SK-N-SH treated with all-trans-retinoic acid at 6 μM for 48 hours (cell line): ENCODE results near the gene ZNF496.
"Not testable (repeated sequence)": the region's sequence is repeated elsewhere in the genome, so short reads cannot be mapped to it uniquely, and the experiment has no call there.

Experiments used
- ATAC-seq: fragments of 200-7000 bp; cut with Tn5 transposase; 3 replicates; pipeline ENCODE4 v1.9.1; 2020; ENCODE audit warnings: mild to moderate bottlenecking, moderate library complexity
- ARNTL ChIP-seq: fragments of 450-650 bp; formaldehyde crosslinking; IDR thresholded peaks from 2 replicates; pipeline ENCODE4 v1.5.0; 2020; ENCODE audit warnings: low read depth, mild to moderate bottlenecking, moderate library complexity, borderline replicate concordance
- BACH2 ChIP-seq: fragments of 250-450 bp; sonication (Bioruptor Pico); IDR thresholded peaks from 2 replicates; pipeline ENCODE4 v1.9.0; 2021; ENCODE audit warnings: mild to moderate bottlenecking, borderline replicate concordance
- CSDC2 ChIP-seq: fragments of 250-450 bp; sonication (Bioruptor Pico); IDR thresholded peaks from 2 replicates; pipeline ENCODE4 v1.5.0; 2020; ENCODE audit warnings: mild to moderate bottlenecking, moderate library complexity
- ESRRG ChIP-seq: fragments of 250-450 bp; sonication (Bioruptor Pico); IDR thresholded peaks from 2 replicates; pipeline ENCODE4 v1.6.1; 2021; ENCODE audit warnings: mild to moderate bottlenecking
- GLIS3 ChIP-seq: fragments of 250-450 bp; sonication (Bioruptor Pico); IDR thresholded peaks from 2 replicates; pipeline ENCODE4 v1.5.0; 2020; ENCODE audit warnings: mild to moderate bottlenecking, moderate library complexity
- ISL1 ChIP-seq: fragments of 250-450 bp; sonication (Bioruptor Pico); IDR thresholded peaks from 2 replicates; pipeline ENCODE4 v2.1.2; 2022; ENCODE audit warnings: mild to moderate bottlenecking, moderate library complexity
- OSR1 ChIP-seq: fragments of 250-450 bp; sonication (Bioruptor Pico); IDR thresholded peaks from 2 replicates; pipeline ENCODE4 v1.8.0; 2022; ENCODE audit warnings: moderate library complexity, mild to moderate bottlenecking, inconsistent platforms
- PPARA ChIP-seq: fragments of 250-450 bp; sonication (Bioruptor Pico); IDR thresholded peaks from 2 replicates; pipeline ENCODE4 v1.5.0; 2020; ENCODE audit warnings: mild to moderate bottlenecking, borderline replicate concordance
- RARB ChIP-seq: fragments of 250-450 bp; sonication (Bioruptor Pico); IDR thresholded peaks from 2 replicates; pipeline ENCODE4 v1.8.0; 2021; ENCODE audit warnings: mild to moderate bottlenecking, moderate library complexity
- SNAI2 ChIP-seq: fragments of 250-450 bp; sonication (Bioruptor Pico); IDR thresholded peaks from 2 replicates; pipeline ENCODE4 v1.5.0; 2020; ENCODE audit warnings: mild to moderate bottlenecking, moderate library complexity
- TCF4 ChIP-seq: fragments of 250-450 bp; sonication (Bioruptor Pico); IDR thresholded peaks from 2 replicates; pipeline ENCODE4 v1.8.0; 2021; ENCODE audit warnings: mild to moderate bottlenecking, moderate library complexity, borderline replicate concordance
- TSHZ2 ChIP-seq: fragments of 250-450 bp; sonication (Bioruptor Pico); IDR thresholded peaks from 2 replicates; pipeline ENCODE4 v1.5.0; 2020; ENCODE audit warnings: mild to moderate bottlenecking, moderate library complexity
- ZC3H10 ChIP-seq: fragments of 250-450 bp; sonication (Bioruptor Pico); IDR thresholded peaks from 2 replicates; pipeline ENCODE4 v1.5.1; 2021; ENCODE audit warnings: mild to moderate bottlenecking, moderate library complexity
- ZFP3 ChIP-seq: fragments of 250-450 bp; sonication (Bioruptor Pico); IDR thresholded peaks from 2 replicates; pipeline ENCODE4 v1.5.0; 2020; ENCODE audit warnings: mild to moderate bottlenecking, moderate library complexity
- ZFP30 ChIP-seq: fragments of 450-650 bp; formaldehyde crosslinking; IDR thresholded peaks from 2 replicates; pipeline ENCODE4 v1.5.0; 2022; ENCODE audit warnings: mild to moderate bottlenecking, moderate library complexity
- ZNF565 ChIP-seq: fragments of 450-650 bp; formaldehyde crosslinking; conservative IDR thresholded peaks from 2 replicates; pipeline ENCODE4 v1.5.0; 2020; ENCODE audit warnings: low read depth, mild to moderate bottlenecking, moderate library complexity
- ZNF70 ChIP-seq: fragments of 450-650 bp; formaldehyde crosslinking; IDR thresholded peaks from 2 replicates; pipeline ENCODE4 v1.5.0; 2020; ENCODE audit warnings: mild to moderate bottlenecking, moderate library complexity
- ZNF8 ChIP-seq: fragments of 450-650 bp; formaldehyde crosslinking; IDR thresholded peaks from 2 replicates; pipeline ENCODE4 v1.5.0; 2020; ENCODE audit warnings: mild to moderate bottlenecking, moderate library complexity
- TF ChIP-seq, protein P1 (sequence below): fragments of 250-450 bp; sonication (Bioruptor Pico); IDR thresholded peaks from 2 replicates; pipeline ENCODE4 v1.8.0; 2020; ENCODE audit warnings: mild to moderate bottlenecking, moderate library complexity, borderline replicate concordance
- TF ChIP-seq, protein P2 (sequence below): fragments of 250-450 bp; sonication (Bioruptor Pico); IDR thresholded peaks from 2 replicates; pipeline ENCODE4 v1.8.0; 2021; ENCODE audit warnings: low read depth, mild to moderate bottlenecking, moderate library complexity, borderline replicate concordance
- TF ChIP-seq, protein P3 (sequence below): fragments of 250-450 bp; sonication (Bioruptor Pico); IDR thresholded peaks from 2 replicates; pipeline ENCODE4 v1.5.1; 2020; ENCODE audit warnings: low read depth, mild to moderate bottlenecking, moderate library complexity

The ZNF496 gene

DNA sequence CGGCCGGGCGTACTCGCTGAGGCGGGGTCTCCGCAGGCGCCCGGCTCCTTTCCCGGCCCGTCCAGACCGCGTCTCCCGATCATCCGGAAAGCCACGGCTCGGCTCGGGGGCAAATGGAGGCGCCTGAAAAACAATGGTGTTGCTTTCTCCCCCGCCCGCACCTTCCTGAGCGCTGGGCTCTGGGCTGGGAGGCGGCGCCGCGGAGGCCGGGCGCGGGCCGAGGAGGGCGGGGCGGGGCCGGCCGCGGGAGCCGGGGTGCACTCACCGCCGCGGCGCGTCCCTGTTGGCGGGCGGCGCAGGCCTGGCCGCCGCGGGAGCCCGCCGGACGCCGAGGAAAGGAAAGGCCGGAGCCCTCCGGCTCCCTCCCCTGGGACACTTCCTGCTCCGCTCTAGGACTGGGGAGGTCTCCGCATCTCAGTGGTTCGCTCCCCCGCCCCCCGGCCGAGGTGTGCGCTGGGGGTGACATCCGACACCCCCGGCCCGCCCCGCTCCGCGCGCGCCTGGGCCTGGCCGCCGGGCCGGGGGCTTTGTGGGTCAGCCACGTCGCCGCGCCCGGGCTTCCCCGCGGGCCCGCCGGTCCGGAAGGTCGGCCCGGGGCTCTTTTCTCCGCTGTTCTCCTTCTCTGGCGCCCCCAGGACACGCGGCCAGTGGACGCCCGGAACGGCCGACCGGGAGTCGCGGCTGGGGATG lies at the start of gene ZNF496:
Gene ZNF496, minus strand, starts transcription at position 343 of the 690 bp plus-strand sequence. CDS start 2,289 bp downstream, outside the sequence.
- TF ChIP-seq ZFP3 (CRISPR knock-in tag), result no peak
- TF ChIP-seq TSHZ2 (CRISPR knock-in tag), result no peak
- TF ChIP-seq BACH2 (CRISPR knock-in tag), result no peak
- no peak for TF ChIP-seq ZNF70 (CRISPR knock-in tag)
- TF ChIP-seq, protein P1, sequence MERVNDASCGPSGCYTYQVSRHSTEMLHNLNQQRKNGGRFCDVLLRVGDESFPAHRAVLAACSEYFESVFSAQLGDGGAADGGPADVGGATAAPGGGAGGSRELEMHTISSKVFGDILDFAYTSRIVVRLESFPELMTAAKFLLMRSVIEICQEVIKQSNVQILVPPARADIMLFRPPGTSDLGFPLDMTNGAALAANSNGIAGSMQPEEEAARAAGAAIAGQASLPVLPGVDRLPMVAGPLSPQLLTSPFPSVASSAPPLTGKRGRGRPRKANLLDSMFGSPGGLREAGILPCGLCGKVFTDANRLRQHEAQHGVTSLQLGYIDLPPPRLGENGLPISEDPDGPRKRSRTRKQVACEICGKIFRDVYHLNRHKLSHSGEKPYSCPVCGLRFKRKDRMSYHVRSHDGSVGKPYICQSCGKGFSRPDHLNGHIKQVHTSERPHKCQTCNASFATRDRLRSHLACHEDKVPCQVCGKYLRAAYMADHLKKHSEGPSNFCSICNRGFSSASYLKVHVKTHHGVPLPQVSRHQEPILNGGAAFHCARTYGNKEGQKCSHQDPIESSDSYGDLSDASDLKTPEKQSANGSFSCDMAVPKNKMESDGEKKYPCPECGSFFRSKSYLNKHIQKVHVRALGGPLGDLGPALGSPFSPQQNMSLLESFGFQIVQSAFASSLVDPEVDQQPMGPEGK (CRISPR knock-in tag), result no peak
- no peak for TF ChIP-seq OSR1
- TF ChIP-seq PPARA, result no peak
- no peak for TF ChIP-seq RARB (CRISPR knock-in tag)
- TF ChIP-seq, protein P2, sequence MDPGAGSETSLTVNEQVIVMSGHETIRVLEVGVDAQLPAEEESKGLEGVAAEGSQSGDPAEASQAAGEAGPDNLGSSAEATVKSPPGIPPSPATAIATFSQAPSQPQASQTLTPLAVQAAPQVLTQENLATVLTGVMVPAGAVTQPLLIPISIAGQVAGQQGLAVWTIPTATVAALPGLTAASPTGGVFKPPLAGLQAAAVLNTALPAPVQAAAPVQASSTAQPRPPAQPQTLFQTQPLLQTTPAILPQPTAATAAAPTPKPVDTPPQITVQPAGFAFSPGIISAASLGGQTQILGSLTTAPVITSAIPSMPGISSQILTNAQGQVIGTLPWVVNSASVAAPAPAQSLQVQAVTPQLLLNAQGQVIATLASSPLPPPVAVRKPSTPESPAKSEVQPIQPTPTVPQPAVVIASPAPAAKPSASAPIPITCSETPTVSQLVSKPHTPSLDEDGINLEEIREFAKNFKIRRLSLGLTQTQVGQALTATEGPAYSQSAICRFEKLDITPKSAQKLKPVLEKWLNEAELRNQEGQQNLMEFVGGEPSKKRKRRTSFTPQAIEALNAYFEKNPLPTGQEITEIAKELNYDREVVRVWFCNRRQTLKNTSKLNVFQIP (CRISPR knock-in tag), result no peak
- TF ChIP-seq, protein P3, sequence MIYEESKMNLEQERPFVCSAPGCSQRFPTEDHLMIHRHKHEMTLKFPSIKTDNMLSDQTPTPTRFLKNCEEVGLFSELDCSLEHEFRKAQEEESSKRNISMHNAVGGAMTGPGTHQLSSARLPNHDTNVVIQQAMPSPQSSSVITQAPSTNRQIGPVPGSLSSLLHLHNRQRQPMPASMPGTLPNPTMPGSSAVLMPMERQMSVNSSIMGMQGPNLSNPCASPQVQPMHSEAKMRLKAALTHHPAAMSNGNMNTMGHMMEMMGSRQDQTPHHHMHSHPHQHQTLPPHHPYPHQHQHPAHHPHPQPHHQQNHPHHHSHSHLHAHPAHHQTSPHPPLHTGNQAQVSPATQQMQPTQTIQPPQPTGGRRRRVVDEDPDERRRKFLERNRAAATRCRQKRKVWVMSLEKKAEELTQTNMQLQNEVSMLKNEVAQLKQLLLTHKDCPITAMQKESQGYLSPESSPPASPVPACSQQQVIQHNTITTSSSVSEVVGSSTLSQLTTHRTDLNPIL, result no peak
- TF ChIP-seq ZFP30 (CRISPR knock-in tag), result no peak
- TF ChIP-seq TCF4 (CRISPR knock-in tag), result no peak
- TF ChIP-seq ARNTL, result no peak
- TF ChIP-seq GLIS3, result no peak
- no peak for TF ChIP-seq ZC3H10 (CRISPR knock-in tag)
- no peak for TF ChIP-seq CSDC2
- TF ChIP-seq SNAI2 (CRISPR knock-in tag), result no peak
- no peak for TF ChIP-seq ISL1
- TF ChIP-seq ESRRG (CRISPR knock-in tag), result no peak
- ATAC-seq, result peak; percentile 67

DNA sequence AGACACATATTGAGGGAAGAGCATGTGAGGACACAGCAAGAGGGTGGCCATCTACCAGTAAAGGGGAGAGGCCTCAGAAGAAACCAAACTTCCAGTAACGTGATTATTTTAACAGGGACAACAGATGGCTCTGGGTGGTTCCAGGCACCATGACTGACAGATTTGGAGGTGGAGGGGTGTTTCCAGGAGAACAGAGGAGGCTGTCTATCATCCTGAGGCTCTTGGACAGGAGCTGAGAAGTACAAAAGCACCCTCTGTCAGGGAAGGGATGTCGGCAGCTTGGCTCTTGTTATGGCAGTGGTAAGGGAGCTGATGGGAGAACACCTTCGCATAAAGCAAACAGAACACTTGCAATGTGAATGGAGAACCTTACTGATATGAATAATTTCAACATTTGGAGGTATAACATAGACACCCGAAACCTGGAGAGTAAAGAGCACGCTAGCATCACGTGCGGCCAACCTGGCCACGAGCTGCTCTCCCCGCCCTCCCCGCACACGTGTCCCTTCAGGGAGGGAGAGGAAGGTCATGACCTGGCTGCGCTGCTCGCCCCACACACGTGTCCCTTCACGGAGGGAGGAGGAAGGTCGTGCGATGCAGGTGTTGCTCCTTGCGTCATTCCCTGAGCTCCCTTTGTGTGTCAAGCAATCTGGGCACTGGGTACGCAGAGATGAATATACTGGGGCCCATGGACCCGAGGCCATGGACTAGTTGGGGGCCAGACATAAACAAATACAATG lies 46.8 kb upstream of the ZNF496 start:
- ATAC-seq, result no peak
- no peak for TF ChIP-seq ZNF565 (CRISPR knock-in tag)
- TF ChIP-seq, protein P2 (CRISPR knock-in tag), result no peak
- no peak for TF ChIP-seq ZNF8 (CRISPR knock-in tag)
- TF ChIP-seq TSHZ2 (CRISPR knock-in tag), result no peak
- no peak for TF ChIP-seq ESRRG (CRISPR knock-in tag)
- no peak for TF ChIP-seq SNAI2 (CRISPR knock-in tag)
- TF ChIP-seq PPARA, result no peak
- no peak for TF ChIP-seq ZFP3 (CRISPR knock-in tag)
- no peak for TF ChIP-seq CSDC2
- no peak for TF ChIP-seq ZNF70 (CRISPR knock-in tag)
- TF ChIP-seq, all 23 proteins: peak for 0

- not testable (repeated sequence) for ATAC-seq
These were observed 46.0 kb upstream of the ZNF496 start for GRCh38 chr1:247377656-247378055.
